OCI-LY7 (cell line): ENCODE results near the gene DDX56. TPM values are rescaled to one million over a fixed set of nuclear protein-coding genes. Genes with fewer than 3 reads are reported as not detected.
A peak's percentile ranks its signal among the peaks of the same experiment; 100 is the strongest.

ENCODE experiments used
- BruUV-seq: library from RNA; stranded (reverse); fragments of 400-500 nt; replicated peaks from 2 replicates; lab custom pipeline; 2021; lab: Mats Ljungman, UMichigan
- CTCF ChIA-PET: fragments of 300-600 bp; sonication (Branson Sonifier 250); formaldehyde crosslinking; loops from one replicate; lab custom pipeline; 2022; ENCODE audit warnings: antibody characterized with exemption; ENCODE audit not compliant: unreplicated experiment; lab: Charles Lee
- POLR2A ChIA-PET: fragments of 300-600 bp; sonication (Branson Sonifier 250); formaldehyde crosslinking; loops from one replicate; lab custom pipeline; 2022; ENCODE audit warnings: antibody characterized with exemption; lab: Charles Lee
- DNase-seq: peaks from one replicate; pipeline ENCODE4 v3.0.0-alpha.2; 2015; ENCODE audit warnings: low spot score
- H2AFZ ChIP-seq: fragments of 200-600 bp; sonication (generic), shearing (Covaris generic); 2 replicates; pipeline ENCODE4 v1.6.1; 2014; ENCODE audit warnings: mild to moderate bottlenecking, antibody characterized with exemption, low read length, moderate library complexity
- H3K27ac ChIP-seq: fragments of 200-600 bp; sonication (generic); 2 replicates; pipeline ENCODE4 v1.5.1; 2014; ENCODE audit warnings: mixed run types, low read depth, mild to moderate bottlenecking, moderate library complexity, low read length, inconsistent platforms; ENCODE audit not compliant: poor library complexity, severe bottlenecking
- H3K36me3 ChIP-seq: fragments of 200-600 bp; sonication (generic); 2 replicates; pipeline ENCODE4 v1.6.1; 2014; ENCODE audit warnings: mild to moderate bottlenecking, antibody characterized with exemption, low read length, moderate library complexity, mixed read lengths; ENCODE audit not compliant: insufficient read depth
- H3K4me1 ChIP-seq: fragments of 200-600 bp; sonication (generic); 2 replicates; pipeline ENCODE4 v1.5.1; 2014; ENCODE audit warnings: mild to moderate bottlenecking, low read length; ENCODE audit not compliant: insufficient read depth, poor library complexity, severe bottlenecking
- H3K4me2 ChIP-seq: fragments of 200-600 bp; sonication (generic); 2 replicates; pipeline ENCODE4 v1.6.1; 2014; ENCODE audit warnings: mild to moderate bottlenecking, low read length
- H3K4me3 ChIP-seq: fragments of 200-600 bp; sonication (generic); 2 replicates; pipeline ENCODE4 v1.5.1; 2014; ENCODE audit warnings: mild to moderate bottlenecking, low read depth, low read length; ENCODE audit not compliant: poor library complexity, severe bottlenecking
- H3K79me2 ChIP-seq: fragments of 200-600 bp; sonication (generic); 2 replicates; pipeline ENCODE4 v1.6.1; 2016; ENCODE audit warnings: low read depth, mild to moderate bottlenecking, low read length, moderate library complexity, mixed read lengths; ENCODE audit not compliant: insufficient read depth
- H3K9me2 ChIP-seq: fragments of 200-600 bp; sonication (generic); 2 replicates; pipeline ENCODE4 v1.6.1; 2016; ENCODE audit warnings: mild to moderate bottlenecking, low read length, mixed read lengths; ENCODE audit not compliant: insufficient read depth
- H3K9me3 ChIP-seq: fragments of 200-600 bp; sonication (generic); 2 replicates; pipeline ENCODE4 v1.6.1; 2014; ENCODE audit warnings: mild to moderate bottlenecking, mixed run types, low read length, mixed read lengths
- H4K20me1 ChIP-seq: fragments of 200-600 bp; sonication (generic); 2 replicates; pipeline ENCODE4 v1.6.1; 2014; ENCODE audit warnings: mild to moderate bottlenecking, antibody characterized with exemption, low read length, moderate library complexity, mixed read lengths; ENCODE audit not compliant: insufficient read depth
- CTCF ChIP-seq: fragments of 200-600 bp; sonication (generic); conservative IDR thresholded peaks from 2 replicates; pipeline ENCODE4 v1.5.1; 2014; ENCODE audit warnings: mild to moderate bottlenecking, antibody characterized with exemption, low read length, moderate library complexity, mixed read lengths
- EZH2phosphoT487 ChIP-seq: fragments of 200-600 bp; sonication (generic); IDR thresholded peaks from 2 replicates; pipeline ENCODE4 v1.6.1; 2018; ENCODE audit warnings: low read depth, borderline replicate concordance, mild to moderate bottlenecking, mixed run types, antibody characterized with exemption, low read length, moderate library complexity, mixed read lengths
- intact Hi-C: fragments of 100-400 bp; cut with micrococcal nuclease; formaldehyde crosslinking; loops from one replicate; pipeline ENCODE4 v1.10.0; 2022; ENCODE audit not compliant: unreplicated experiment
- total RNA-seq, 2 experiments: library from RNA; depleted of rRNA in 1 of 2; stranded (reverse); fragments of >200 nt in 1 of 2; shearing (Covaris generic) in 1 of 2; gene quantifications; 2 replicates each; pipeline ENCODE4 v1.2.3, GENCODE V29; 2014 to 2022

Gene DDX56
- total RNA-seq, 2 experiments from 2014 or later: 89.2 to 95.4 TPM

GRCh38 chr7:44565795-44566559 is 7.7 kb downstream of the DDX56 start:
- Histone ChIP-seq H4K20me1 (no peaks in the 10 kb centered on the region; the same call in 1 of the 2 replicates), H3K4me2 (no peak overlapping the region), H3K9me2 (no peaks in the 10 kb centered on the region), H3K36me3 (peaks cover 75% of the 10 kb centered on the region), H3K27ac (no peak overlapping the region), H2AFZ (no peak overlapping the region), H3K4me1 (no peaks in the 10 kb centered on the region), H3K79me2 (no peaks in the 10 kb centered on the region), H3K4me3 (no peak overlapping the region), H3K9me3 (no peaks in the 10 kb centered on the region)
- DNase-seq: no peak
- BruUV-seq: no TSS peak
- intact Hi-C loops: loop anchor here (1.0 to 5.0 kb wide), 4 partner anchors 74 to 325 kb away; partner anchors contain the start of gene NUDCD3
- POLR2A ChIA-PET: interaction anchor here (0.6 to 1.9 kb wide), 6 partner anchors 8 to 325 kb away, joined by 3 to 8 read pairs (median 4); partner anchors contain the start of gene DDX56
- CTCF ChIA-PET: interaction anchor here (0.6 to 2.2 kb wide), 6 partner anchors 14 to 325 kb away, joined by 3 to 8 read pairs (median 5); partner anchors contain the start of gene TMED4
- no peak for TF ChIP-seq EZH2phosphoT487
- TF ChIP-seq CTCF: peak; percentile 41; the same call in 1 of the 2 replicates

- Histone ChIP-seq H3K9me3 (no peaks in the 10 kb centered on the region), H2AFZ (no peak overlapping the region), H4K20me1 (no peaks in the 10 kb centered on the region; the same call in 1 of the 2 replicates), H3K4me1 (no peaks in the 10 kb centered on the region), H3K79me2 (no peaks in the 10 kb centered on the region), H3K27ac (no peak overlapping the region), H3K4me2 (no peak overlapping the region), H3K4me3 (no peak overlapping the region), H3K9me2 (no peaks in the 10 kb centered on the region), H3K36me3 (peaks cover 68% of the 10 kb centered on the region)
- peak; percentile 65 for DNase-seq
- ChIA-PET POLR2A (interaction anchor here (0.6 to 1.9 kb wide), 7 partner anchors 9 to 324 kb away, joined by 3 to 8 read pairs (median 3); partner anchors contain the start of gene DDX56), CTCF (interaction anchor here (0.6 to 2.2 kb wide), 8 partner anchors 9 to 570 kb away, joined by 3 to 8 read pairs (median 4); partner anchors contain the start of gene TMED4)
- peak; percentile 94 for TF ChIP-seq CTCF
- TF ChIP-seq EZH2phosphoT487: no peak
- intact Hi-C loops: loop anchor here (1.0 to 5.0 kb wide), 4 partner anchors 73 to 324 kb away; partner anchors contain the start of gene NUDCD3
- no TSS peak for BruUV-seq
Measured at GRCh38 chr7:44565097-44565794, 8.5 kb downstream of the DDX56 start.
